ENCODE data around the gene PRKD1.

Gene PRKD1

GRCh38 chr14:29804481-29805266 is 123.0 kb downstream of the PRKD1 start:
- TF ChIP-seq ZFP3 (CRISPR knock-in tag; IDR thresholded peaks at IDR 0.05) (no peak), RARB (CRISPR knock-in tag; IDR thresholded peaks at IDR 0.05) (no peak), ZNF565 (CRISPR knock-in tag; conservative IDR thresholded peaks at IDR 0.05; ENCODE audit: low read depth) (no peak), SNAI2 (CRISPR knock-in tag; IDR thresholded peaks at IDR 0.05) (no peak), CREB5 (CRISPR knock-in tag; IDR thresholded peaks at IDR 0.05; ENCODE audit: low read depth) (no peak)
- no peak for ATAC-seq

- no peak for TF ChIP-seq TCF4 (CRISPR knock-in tag; IDR thresholded peaks at IDR 0.05; ENCODE audit: borderline replicate concordance)
- TF ChIP-seq GLIS3 (CRISPR knock-in tag; IDR thresholded peaks at IDR 0.05), result no peak
- TF ChIP-seq TSHZ2 (CRISPR knock-in tag; IDR thresholded peaks at IDR 0.05), result no peak
- no peak for TF ChIP-seq ZNF8 (CRISPR knock-in tag; IDR thresholded peaks at IDR 0.05)
- TF ChIP-seq OSR1 (CRISPR knock-in tag; IDR thresholded peaks at IDR 0.05), result no peak
- no peak for TF ChIP-seq PATZ1 (CRISPR knock-in tag; IDR thresholded peaks at IDR 0.05; ENCODE audit: borderline replicate concordance)
- ATAC-seq, result no peak
These were observed 124.6 kb downstream of the PRKD1 start for GRCh38 chr14:29803045-29803444.

GRCh38 chr14:29802211-29802610 is 125.4 kb downstream of the PRKD1 start:
- no peak for TF ChIP-seq ZFP3 (CRISPR knock-in tag; IDR thresholded peaks at IDR 0.05)
- TF ChIP-seq RARB (CRISPR knock-in tag; IDR thresholded peaks at IDR 0.05), result no peak
- TF ChIP-seq SNAI2 (CRISPR knock-in tag; IDR thresholded peaks at IDR 0.05), result no peak
- no peak for TF ChIP-seq CREB5 (CRISPR knock-in tag; IDR thresholded peaks at IDR 0.05; ENCODE audit: low read depth)
- no peak for TF ChIP-seq ZC3H10 (CRISPR knock-in tag; IDR thresholded peaks at IDR 0.05)
- no peak for TF ChIP-seq ZNF8 (CRISPR knock-in tag; IDR thresholded peaks at IDR 0.05)
- no peak for TF ChIP-seq ZNF70 (CRISPR knock-in tag; IDR thresholded peaks at IDR 0.05)
- TF ChIP-seq OSR1 (CRISPR knock-in tag; IDR thresholded peaks at IDR 0.05), result no peak
- TF ChIP-seq PPARA (CRISPR knock-in tag; IDR thresholded peaks at IDR 0.05; ENCODE audit: borderline replicate concordance), result no peak
- no peak for TF ChIP-seq POU6F1 (CRISPR knock-in tag; IDR thresholded peaks at IDR 0.05; ENCODE audit: borderline replicate concordance, low read depth)
- TF ChIP-seq CSDC2 (CRISPR knock-in tag; IDR thresholded peaks at IDR 0.05), result no peak
- TF ChIP-seq PATZ1 (CRISPR knock-in tag; IDR thresholded peaks at IDR 0.05; ENCODE audit: borderline replicate concordance), result no peak
- ATAC-seq, result no peak

All from SK-N-SH treated with all-trans-retinoic acid at 6 μM for 48 hours (cell line).